Measurements from ENCODE around the gene TMIGD3. TPM values are rescaled to one million over a fixed set of nuclear protein-coding genes. Genes with fewer than 3 reads are reported as not detected.

The TMIGD3 gene
- total and polyA plus RNA-seq, 2 of the 4 experiments (the other 2 are of a cell fraction) = under 0.01 to 0.12 TPM

DNA sequence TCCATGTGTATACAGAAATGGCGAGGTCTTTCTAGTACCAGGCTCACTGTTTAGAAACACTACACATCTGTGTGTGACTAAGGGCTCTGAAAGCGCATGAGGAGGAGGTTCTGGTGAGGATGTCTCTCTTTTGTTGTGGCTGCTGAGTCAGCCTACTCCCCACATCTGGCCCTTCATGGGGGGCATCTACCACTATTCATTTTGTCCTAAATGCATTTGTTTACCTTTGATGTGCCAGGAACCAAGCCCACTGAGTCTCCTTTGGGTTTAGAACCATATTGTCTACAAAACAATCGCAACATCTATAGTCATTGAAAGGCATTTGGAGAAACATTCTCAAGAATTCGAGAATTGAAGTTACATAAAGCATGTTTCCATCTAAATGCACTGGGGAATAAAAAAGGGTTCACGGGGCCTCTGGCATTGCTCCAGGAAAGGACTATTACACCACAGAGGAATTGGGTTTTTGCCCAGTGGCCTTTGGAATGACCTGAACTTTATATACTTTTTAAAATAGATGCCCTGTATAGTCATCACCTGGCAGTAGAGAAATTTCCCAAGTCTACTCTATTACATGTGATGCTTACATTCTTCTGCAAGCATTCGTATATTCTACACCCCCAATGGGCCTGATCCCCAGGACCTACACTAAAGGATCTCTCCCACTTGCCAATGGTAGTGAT lies 35.1 kb upstream of the TMIGD3 start:
- dilution Hi-C loops (cut with HindIII; ENCODE audit: low sequenced_read_pairs, unreplicated experiment) (no loop called here), in situ Hi-C loops (cut with MboI; ENCODE audit: low sequenced_read_pairs) (no loop called here), intact Hi-C loops (cut with micrococcal nuclease) (no loop called here)
- Histone ChIP-seq H3K4me2 (ENCODE audit: low read depth, low read length) (no peak overlapping the region), H3K27ac (ENCODE audit: insufficient read depth, low read length) (no peak overlapping the region), H3K9me3 (ENCODE audit: control insufficient read depth, insufficient read depth, low read length) (no peaks in the 10 kb centered on the region), H2BK20ac (ENCODE audit: low read depth, low read length) (no peak overlapping the region; the same call in 1 of the 2 replicates), H3K36me3 (ENCODE audit: control insufficient read depth, insufficient read depth, low read length) (no peaks in the 10 kb centered on the region), H4K8ac (ENCODE audit: low read depth in 2 of 2, low read length in 2 of 2) (no peak overlapping the region), H3K18ac (ENCODE audit: low read depth, low read length) (no peak overlapping the region; the same call in 1 of the 2 replicates), H3K23ac (ENCODE audit: low read depth, low read length) (no peak overlapping the region), H2AFZ (replicated peaks; ENCODE audit: low read length, poor library complexity) (no peak overlapping the region), H2BK120ac (ENCODE audit: low read depth, low read length) (no peak overlapping the region), H3K14ac (replicated peaks; ENCODE audit: low read depth, low read length) (no peak overlapping the region), H3K56ac (ENCODE audit: extremely low read depth, insufficient read depth, low read length) (no peak overlapping the region), H2AK9ac (replicated peaks; ENCODE audit: low read depth, low read length, poor library complexity) (no peak overlapping the region), H3K9ac (ENCODE audit: low read depth, low read length) (no peak overlapping the region), H4K5ac (ENCODE audit: low read depth, low read length) (no peak overlapping the region), H4K91ac (ENCODE audit: insufficient read depth, low read depth, low read length) (no peak overlapping the region), H3K79me1 (ENCODE audit: low read depth in 1 of 2, low read length in 2 of 2) (peaks cover 0 to 3% of the 10 kb centered on the region in 2 experiments; a peak in 1 of 4 replicates), H3K4ac (ENCODE audit: low read depth, low read length) (no peak overlapping the region), H3K4me1 (ENCODE audit: control insufficient read depth, insufficient read depth, low read length) (peaks cover 9% of the 10 kb centered on the region; the same call in 1 of the 2 replicates), H2BK5ac (ENCODE audit: low read depth, low read length, poor library complexity, severe bottlenecking) (no peak overlapping the region), H3K4me3 (ENCODE audit: insufficient read depth, low read depth, low read length) (no peak overlapping the region), H3K27me3 (ENCODE audit: control insufficient read depth, insufficient read depth, low read length) (no peaks in the 10 kb centered on the region), H3K9me1 (ENCODE audit: insufficient read depth, low read length) (peaks cover 6% of the 10 kb centered on the region), H2AK5ac (ENCODE audit: low read depth, low read length) (no peak overlapping the region), H4K20me1 (ENCODE audit: insufficient read depth, low read length) (no peaks in the 10 kb centered on the region), H2BK15ac (ENCODE audit: low read depth, low read length) (no peak overlapping the region)
- ChIA-PET POLR2A (ENCODE audit: unreplicated experiment) (no interaction called here), CTCF (no interaction called here)
- ATAC-seq (ENCODE audit: low read depth) (peak; percentile 76), DNase-seq (peak; percentile 76)
- BruUV-seq (replicated peaks) = no TSS peak
- no CpG with 5 or more reads among the region's 6 CpGs for WGBS, 2 experiments (ENCODE audit: extremely low coverage in 2 of 2, insufficient read length in 1 of 2)
- TF ChIP-seq MAFK (IDR thresholded peaks at IDR 0.05; ENCODE audit: low read depth, low read length) (0 out of 2 replicates have a peak, but pooled peaks have one; percentile 21), RFX5 (IDR thresholded peaks at IDR 0.05; ENCODE audit: low read depth, low read length) (no peak)
